Thyroid gland (tissue), 4 donors: ENCODE results near the gene CAMK1.

ENCODE experiments used
- POLR2A ChIP-seq, 2 donors: fragments of 450-650 bp; IDR thresholded peaks; one replicate each; pipeline ENCODE4 v1.6.1; 2017; ENCODE audit warnings: antibody characterized with exemption in 2 of 2, mild to moderate bottlenecking in 2 of 2, moderate library complexity in 1 of 2
- TF ChIP-seq, protein P1 (sequence below), 6 experiments: fragments of 200-600 bp in 3 of 6; fragments of 450-650 bp in 3 of 6; sonication (generic) in 3 of 6; IDR thresholded peaks; one replicate each; pipeline ENCODE4 v1.5.1; 2016 to 2019; ENCODE audit warnings: antibody characterized with exemption in 6 of 6, mild to moderate bottlenecking in 2 of 6, inconsistent platforms in 1 of 6, moderate library complexity in 1 of 6

DNA sequence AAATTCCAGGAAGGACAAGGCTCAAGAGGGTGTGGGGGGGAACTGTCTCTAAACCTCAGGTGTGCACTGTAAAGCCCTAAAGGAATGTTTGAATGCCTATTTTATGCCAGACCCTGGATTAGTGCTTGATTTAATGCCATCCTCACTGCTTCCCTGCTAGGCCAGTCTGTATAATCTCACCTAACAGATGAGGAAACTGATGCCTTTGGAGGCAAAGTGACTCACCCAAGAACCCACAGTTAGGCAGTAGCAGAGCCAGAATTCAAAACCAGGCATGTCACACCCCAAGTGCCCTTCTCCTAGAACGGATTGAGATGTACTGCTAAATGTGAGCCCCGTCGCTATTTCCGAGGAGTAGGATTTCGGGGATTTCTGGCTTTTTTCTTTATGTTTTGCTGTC, 7.8 kb downstream of the CAMK1 start:
- no peak for TF ChIP-seq POLR2A (IDR thresholded peaks at IDR 0.05)
- TF ChIP-seq, protein P1, sequence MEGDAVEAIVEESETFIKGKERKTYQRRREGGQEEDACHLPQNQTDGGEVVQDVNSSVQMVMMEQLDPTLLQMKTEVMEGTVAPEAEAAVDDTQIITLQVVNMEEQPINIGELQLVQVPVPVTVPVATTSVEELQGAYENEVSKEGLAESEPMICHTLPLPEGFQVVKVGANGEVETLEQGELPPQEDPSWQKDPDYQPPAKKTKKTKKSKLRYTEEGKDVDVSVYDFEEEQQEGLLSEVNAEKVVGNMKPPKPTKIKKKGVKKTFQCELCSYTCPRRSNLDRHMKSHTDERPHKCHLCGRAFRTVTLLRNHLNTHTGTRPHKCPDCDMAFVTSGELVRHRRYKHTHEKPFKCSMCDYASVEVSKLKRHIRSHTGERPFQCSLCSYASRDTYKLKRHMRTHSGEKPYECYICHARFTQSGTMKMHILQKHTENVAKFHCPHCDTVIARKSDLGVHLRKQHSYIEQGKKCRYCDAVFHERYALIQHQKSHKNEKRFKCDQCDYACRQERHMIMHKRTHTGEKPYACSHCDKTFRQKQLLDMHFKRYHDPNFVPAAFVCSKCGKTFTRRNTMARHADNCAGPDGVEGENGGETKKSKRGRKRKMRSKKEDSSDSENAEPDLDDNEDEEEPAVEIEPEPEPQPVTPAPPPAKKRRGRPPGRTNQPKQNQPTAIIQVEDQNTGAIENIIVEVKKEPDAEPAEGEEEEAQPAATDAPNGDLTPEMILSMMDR (IDR thresholded peaks at IDR 0.05): no peak
